ENCODE data around the gene ZNF385A.

The ZNF385A gene

GRCh38 chr12:54393743-54394142, 9.2 kb upstream of the ZNF385A start:
- no peak for TF ChIP-seq CTCF (IDR thresholded peaks at IDR 0.05; ENCODE audit: borderline replicate concordance, extremely low read depth, low read length, poor library complexity, severe bottlenecking)
- no peak for TF ChIP-seq EZH2 (IDR thresholded peaks at IDR 0.05; ENCODE audit: borderline replicate concordance, low read depth, low read length, severe bottlenecking)
- no peaks in the 10 kb centered on the region for H3K4me1 ChIP-seq (ENCODE audit: insufficient read depth, low read length)
- ATAC-seq (ENCODE audit: insufficient read depth, low read depth) (no peak), DNase-seq (no peak)
- no peaks in the 10 kb centered on the region for H4K20me1 ChIP-seq (ENCODE audit: insufficient read depth, low read length)
- H3K4me2 ChIP-seq (ENCODE audit: insufficient read depth, low read length), result no peak overlapping the region
- no peaks in the 10 kb centered on the region for H3K9me3 ChIP-seq (ENCODE audit: insufficient read depth, low read length, severe bottlenecking)
- no peak overlapping the region for H3K27ac ChIP-seq (ENCODE audit: low read length)
- H3K9ac ChIP-seq (ENCODE audit: low read depth, low read length), result no peak overlapping the region
- H3K36me3 ChIP-seq (ENCODE audit: insufficient read depth, low read length), result peaks cover 43% of the 10 kb centered on the region
- H2AFZ ChIP-seq (ENCODE audit: low read depth, low read length), result no peak overlapping the region
- no peaks in the 10 kb centered on the region for H3K27me3 ChIP-seq (ENCODE audit: insufficient read depth, low read length, poor library complexity)
- no peak overlapping the region for H3K4me3 ChIP-seq (ENCODE audit: low read depth in 1 of 2, low read length in 2 of 2)
- no peaks in the 10 kb centered on the region for H3K79me2 ChIP-seq (ENCODE audit: insufficient read depth, low read length)

GRCh38 chr12:54393207-54393609, 8.7 kb upstream of the ZNF385A start:
- no peaks in the 10 kb centered on the region for H3K27me3 ChIP-seq (ENCODE audit: insufficient read depth, low read length, poor library complexity)
- TF ChIP-seq EZH2 (IDR thresholded peaks at IDR 0.05; ENCODE audit: borderline replicate concordance, low read depth, low read length, severe bottlenecking) (no peak), CTCF (IDR thresholded peaks at IDR 0.05; ENCODE audit: borderline replicate concordance, extremely low read depth, low read length, poor library complexity, severe bottlenecking) (no peak)
- no peak overlapping the region for H3K4me3 ChIP-seq (ENCODE audit: low read depth in 1 of 2, low read length in 2 of 2)
- no peaks in the 10 kb centered on the region for H3K9me3 ChIP-seq (ENCODE audit: insufficient read depth, low read length, severe bottlenecking)
- no peak for ATAC-seq (ENCODE audit: insufficient read depth, low read depth)
- H2AFZ ChIP-seq (ENCODE audit: low read depth, low read length), result no peak overlapping the region
- H4K20me1 ChIP-seq (ENCODE audit: insufficient read depth, low read length), result no peaks in the 10 kb centered on the region
- no peak overlapping the region for H3K4me2 ChIP-seq (ENCODE audit: insufficient read depth, low read length)
- no peak overlapping the region for H3K9ac ChIP-seq (ENCODE audit: low read depth, low read length)
- no peaks in the 10 kb centered on the region for H3K4me1 ChIP-seq (ENCODE audit: insufficient read depth, low read length)
- no peak for DNase-seq
- no peak overlapping the region for H3K27ac ChIP-seq (ENCODE audit: low read length)
- peaks cover 38% of the 10 kb centered on the region for H3K36me3 ChIP-seq (ENCODE audit: insufficient read depth, low read length)
- H3K79me2 ChIP-seq (ENCODE audit: insufficient read depth, low read length), result no peaks in the 10 kb centered on the region

GRCh38 chr12:54392485-54393206, 8.1 kb upstream of the ZNF385A start:
- DNase-seq (no peak), ATAC-seq (ENCODE audit: insufficient read depth, low read depth) (no peak)
- H3K27ac ChIP-seq (ENCODE audit: low read length), result no peak overlapping the region

More at GRCh38 chr12:54392485-54393206, 8.1 kb upstream of the ZNF385A start:
- Histone ChIP-seq H3K27me3 (ENCODE audit: insufficient read depth, low read length, poor library complexity) (no peaks in the 10 kb centered on the region), H3K4me2 (ENCODE audit: insufficient read depth, low read length) (no peak overlapping the region), H3K9me3 (ENCODE audit: insufficient read depth, low read length, severe bottlenecking) (no peaks in the 10 kb centered on the region), H3K79me2 (ENCODE audit: insufficient read depth, low read length) (no peaks in the 10 kb centered on the region), H2AFZ (ENCODE audit: low read depth, low read length) (no peak overlapping the region), H4K20me1 (ENCODE audit: insufficient read depth, low read length) (no peaks in the 10 kb centered on the region), H3K36me3 (ENCODE audit: insufficient read depth, low read length) (peaks cover 32% of the 10 kb centered on the region), H3K4me3 (ENCODE audit: low read depth in 1 of 2, low read length in 2 of 2) (no peak overlapping the region), H3K9ac (ENCODE audit: low read depth, low read length) (no peak overlapping the region), H3K4me1 (ENCODE audit: insufficient read depth, low read length) (no peaks in the 10 kb centered on the region)
- TF ChIP-seq CTCF (IDR thresholded peaks at IDR 0.05; ENCODE audit: borderline replicate concordance, extremely low read depth, low read length, poor library complexity, severe bottlenecking) (no peak), EZH2 (IDR thresholded peaks at IDR 0.05; ENCODE audit: borderline replicate concordance, low read depth, low read length, severe bottlenecking) (no peak)

All from DND-41 (cell line).